ENCODE data around the gene CRTC3. TPM values are rescaled to one million over a fixed set of nuclear protein-coding genes. Genes with fewer than 3 reads are reported as not detected.
"Not testable (repeated sequence)": the region's sequence is repeated elsewhere in the genome, so short reads cannot be mapped to it uniquely, and the experiment has no call there.

The CRTC3 gene
- total RNA-seq, 1 experiment from 2014 or later, result 7.3 TPM

- DNase-seq (ENCODE audit: low spot score), result no peak
These were observed 145.7 kb downstream of the CRTC3 start for GRCh38 chr15:90675464-90675863.

DNA sequence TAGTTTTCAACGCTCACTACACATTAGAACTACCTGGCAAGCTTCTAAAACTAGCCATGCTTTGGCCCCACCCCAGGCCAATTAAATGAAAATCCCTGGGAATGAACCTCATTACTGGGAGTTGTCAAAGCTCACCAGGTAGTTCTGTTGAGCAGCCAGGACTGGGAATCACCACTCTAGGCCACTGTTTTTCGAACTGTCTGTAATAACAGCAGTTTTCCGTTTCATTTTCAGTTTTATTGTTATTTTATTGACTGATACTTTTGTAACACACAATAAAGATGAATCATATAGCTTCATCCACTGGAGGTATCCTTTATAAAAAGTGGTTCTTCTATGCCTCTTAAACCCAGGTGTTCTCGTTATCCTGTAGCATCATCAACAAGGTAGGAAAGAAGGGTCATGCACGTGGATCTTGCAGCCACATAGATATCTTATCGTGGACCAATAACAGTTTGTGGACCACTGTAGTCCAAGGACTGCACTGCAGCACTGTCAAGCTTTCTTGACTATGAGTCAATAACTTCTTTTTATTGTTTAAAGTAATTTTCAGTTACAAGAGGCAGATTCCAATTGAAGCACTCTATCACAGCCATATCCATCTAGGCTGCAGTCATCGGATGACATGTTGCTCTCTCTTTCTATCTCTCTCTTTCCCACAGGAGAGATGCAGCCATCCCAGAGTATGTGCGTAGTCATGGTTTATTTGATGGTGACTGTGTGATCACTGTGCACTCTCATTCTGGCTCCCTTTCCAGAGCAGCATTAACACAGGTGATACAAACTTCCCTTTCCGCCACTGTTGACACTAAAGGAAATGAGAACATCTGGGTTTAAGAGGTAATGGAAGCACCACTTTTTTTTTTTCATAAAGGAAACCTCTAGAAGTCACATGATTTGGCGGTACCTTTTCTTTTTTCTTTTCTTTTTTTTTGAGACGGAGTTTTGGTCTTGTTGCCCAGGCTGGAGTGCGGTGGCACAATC lies 148.4 kb downstream of the CRTC3 start:
- DNase-seq (ENCODE audit: low spot score), result no peak

GRCh38 chr15:90679959-90680358 lies 150.2 kb downstream of the CRTC3 start:
- DNase-seq (ENCODE audit: low spot score), result no peak

- DNase-seq (ENCODE audit: low spot score), result no peak
These were observed 150.7 kb downstream of the CRTC3 start for GRCh38 chr15:90680371-90680935.

DNA sequence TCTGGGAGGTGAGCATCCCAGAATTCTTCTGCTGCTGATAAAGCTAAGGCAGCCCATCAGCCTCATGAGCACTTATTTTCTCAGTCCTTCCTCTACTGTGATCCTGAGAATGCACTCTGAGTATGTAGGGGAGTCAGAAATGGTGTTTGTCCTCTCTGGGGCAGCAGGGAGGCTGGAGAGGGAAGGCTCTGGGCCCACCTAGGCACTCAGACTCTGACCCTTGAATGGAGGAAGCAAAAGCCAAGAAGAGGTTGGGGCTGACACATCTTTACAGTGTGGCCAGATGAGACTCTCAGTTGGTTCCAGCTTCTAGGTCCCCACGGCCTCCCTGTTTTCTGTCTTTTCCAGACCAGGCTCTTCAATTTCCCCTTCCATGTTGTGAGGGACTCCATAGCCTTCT lies 151.3 kb downstream of the CRTC3 start:
- DNase-seq (ENCODE audit: low spot score), result no peak

DNA sequence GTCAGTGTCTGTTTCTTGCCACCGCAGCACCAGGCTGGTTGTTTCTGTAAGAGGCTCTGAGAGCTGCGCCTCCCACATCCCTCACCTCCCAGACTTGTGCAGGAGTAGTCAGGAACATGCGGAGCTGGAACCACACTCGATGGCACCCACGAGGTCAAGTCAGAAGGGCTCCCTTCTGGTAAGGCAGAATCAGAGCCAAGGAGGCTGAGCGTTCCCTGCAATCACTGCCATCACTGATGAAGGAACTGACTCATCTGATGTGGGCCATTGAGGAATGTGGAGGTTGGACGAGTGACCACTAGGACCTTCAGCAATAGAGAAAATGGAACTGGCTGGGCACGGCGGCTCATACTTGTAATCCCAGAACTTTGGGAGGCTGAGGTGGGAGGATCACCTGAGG lies 151.8 kb downstream of the CRTC3 start:
- no peak for DNase-seq (ENCODE audit: low spot score)

GRCh38 chr15:90683371-90683770 lies 153.6 kb downstream of the CRTC3 start:
- DNase-seq (ENCODE audit: low spot score), result no peak

DNA sequence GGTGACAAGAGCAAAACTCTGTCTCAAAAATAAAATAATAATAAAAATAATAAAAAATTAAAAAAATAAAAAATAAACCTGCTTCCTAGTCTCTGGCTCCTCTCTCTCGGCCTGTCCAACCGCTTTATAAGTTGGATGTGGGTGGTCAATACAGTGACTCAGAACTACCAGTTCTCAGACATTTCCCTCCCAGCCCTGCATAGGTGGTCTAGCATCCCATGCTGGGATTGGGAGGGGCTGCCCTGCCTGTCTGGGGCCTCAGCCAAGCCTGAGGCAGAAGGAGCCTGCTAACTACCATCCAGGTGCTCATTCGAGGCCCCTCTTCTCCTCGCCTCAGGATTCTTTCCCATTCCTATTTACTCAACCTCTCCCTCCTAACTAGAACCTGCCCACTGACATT lies 154.2 kb downstream of the CRTC3 start:
- DNase-seq (ENCODE audit: low spot score), result no peak

DNA sequence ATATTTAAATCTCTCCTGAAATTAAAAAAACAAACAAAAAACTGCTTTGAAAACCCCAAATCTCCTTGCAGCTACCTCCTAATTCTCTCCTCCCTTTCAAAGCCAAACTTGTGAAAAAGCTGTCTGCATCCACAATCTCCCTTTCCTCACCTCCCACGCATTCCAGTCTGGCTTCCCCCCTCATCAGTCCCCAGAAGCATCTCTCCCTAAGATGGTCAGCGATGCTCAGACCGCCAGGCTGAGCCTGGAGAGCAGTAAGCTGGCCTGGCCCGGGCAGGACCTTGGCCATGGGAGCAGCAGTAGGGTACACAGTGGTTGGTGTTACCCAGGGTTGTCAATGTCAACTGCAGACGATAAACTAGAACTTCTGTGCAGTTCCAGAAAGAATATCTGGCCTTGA lies 154.6 kb downstream of the CRTC3 start:
- DNase-seq (ENCODE audit: low spot score), result no peak

DNA sequence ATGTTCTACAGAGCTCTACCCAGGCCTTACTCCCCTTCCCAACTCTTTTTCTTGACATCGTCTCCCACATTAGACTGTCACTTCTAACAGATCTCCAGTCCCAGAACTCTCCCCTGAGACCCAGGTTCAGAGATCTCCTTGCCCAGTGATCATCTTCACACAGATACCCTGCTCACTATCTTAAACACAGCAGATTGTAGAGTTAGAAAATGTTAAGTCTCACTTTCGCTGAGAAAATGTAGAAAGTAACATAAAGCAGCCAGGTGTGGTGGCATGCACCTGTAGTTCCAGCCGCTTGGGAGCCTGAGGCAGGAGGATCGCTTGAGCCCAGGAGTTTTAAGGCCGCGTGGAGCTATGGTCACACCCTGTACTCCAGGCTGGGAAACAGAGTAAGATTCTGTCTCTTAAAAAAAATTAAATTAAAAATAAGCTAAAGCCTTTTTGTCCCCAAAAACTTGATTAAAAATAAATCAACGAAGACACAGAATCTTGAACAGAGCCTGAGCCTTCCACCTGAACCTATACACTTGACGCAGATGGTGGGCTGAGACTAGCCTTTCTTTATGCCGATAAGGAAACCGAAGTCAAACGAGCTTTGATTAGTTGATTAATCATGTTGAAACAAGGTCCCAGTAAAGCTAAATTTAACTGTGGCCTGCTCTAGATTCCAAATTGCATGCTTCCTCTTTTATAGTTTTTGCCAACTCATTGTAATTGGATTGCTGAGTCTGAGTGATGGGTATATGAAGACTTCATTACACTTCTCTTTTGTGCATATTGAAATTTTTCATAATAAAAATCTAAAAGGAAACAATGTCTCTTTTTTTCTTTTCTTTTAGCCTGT lies 156.1 kb downstream of the CRTC3 start:
- DNase-seq (ENCODE audit: low spot score), result no peak

DNA sequence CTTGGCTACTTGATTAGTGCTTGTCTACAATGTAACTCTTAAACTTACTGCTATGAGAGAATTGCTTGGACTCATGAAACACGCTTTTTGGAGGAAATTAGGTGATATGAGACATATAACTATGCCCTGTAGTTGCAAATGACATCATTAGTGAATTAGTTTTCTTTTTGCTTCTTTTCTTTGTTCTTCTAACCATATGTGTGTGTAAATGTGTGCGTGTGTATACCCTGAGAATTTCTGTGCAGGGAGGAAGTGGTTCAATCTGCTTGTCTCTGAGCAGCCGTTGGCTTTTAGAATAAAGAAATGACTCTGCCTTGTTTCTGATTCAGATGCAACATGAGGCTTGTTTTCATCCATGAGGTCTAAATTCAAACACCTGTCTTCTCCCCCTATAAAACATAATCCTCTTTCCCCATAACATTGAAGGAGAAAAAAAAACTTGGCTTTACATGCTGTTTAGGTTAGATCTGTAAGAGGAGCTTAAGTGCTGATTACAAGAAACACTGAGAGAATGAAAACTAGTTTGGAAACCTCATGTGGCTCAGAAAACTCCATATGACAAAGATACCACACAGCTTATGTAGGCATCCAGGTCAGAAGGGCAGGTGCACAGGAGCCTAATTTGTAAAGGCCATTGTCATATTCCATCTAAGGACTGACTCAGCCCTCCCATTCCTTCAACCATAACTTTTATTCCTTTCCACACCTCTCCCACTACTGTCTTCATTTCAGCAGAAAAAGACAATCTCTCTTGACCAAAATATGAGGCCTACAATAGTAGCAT lies 156.9 kb downstream of the CRTC3 start:
- no peak for DNase-seq (ENCODE audit: low spot score)

- DNase-seq (ENCODE audit: low spot score), result not testable (repeated sequence)
These were observed 159.7 kb downstream of the CRTC3 start for GRCh38 chr15:90689326-90689961.

GRCh38 chr15:90690585-90690984 lies 160.9 kb downstream of the CRTC3 start:
- DNase-seq (ENCODE audit: low spot score), result no peak

DNA sequence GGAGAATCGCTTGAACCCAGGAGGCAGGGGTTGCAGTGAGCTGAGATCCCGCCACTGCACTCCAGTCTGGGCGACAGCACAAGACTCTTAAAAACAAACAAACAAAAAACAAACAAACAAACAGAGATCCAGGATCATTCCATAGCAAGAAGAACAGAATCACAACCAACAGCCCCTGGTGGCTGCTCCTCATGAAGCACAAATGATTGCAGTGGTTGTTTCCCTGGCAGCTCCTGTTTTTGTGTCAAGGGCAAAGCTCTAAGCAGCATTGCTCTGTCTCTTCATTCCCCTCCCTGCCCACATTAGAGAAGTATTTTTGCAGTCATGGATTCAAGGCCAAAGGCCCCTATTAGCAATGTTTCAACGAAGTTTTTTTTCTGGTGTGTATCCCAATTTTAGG lies 161.6 kb downstream of the CRTC3 start:
- no peak for DNase-seq (ENCODE audit: low spot score)

GRCh38 chr15:90691982-90692773 lies 162.5 kb downstream of the CRTC3 start:
- no peak for DNase-seq (ENCODE audit: low spot score)

Other genes starting within 250 kb of the CRTC3 start
- gene ZNF774, start 177.6 kb upstream of the CRTC3 start, total RNA-seq (2014; rRNA removed; shearing (Covaris generic)), result 1.2 and 2.5 TPM in 2 replicates
- gene IQGAP1, start 141.7 kb upstream of the CRTC3 start, total RNA-seq (2014; rRNA removed; shearing (Covaris generic)), result 100 and 111 TPM in 2 replicates
- gene BLM, start 187.4 kb downstream of the CRTC3 start, total RNA-seq (2014; rRNA removed; shearing (Covaris generic)), result 11.8 and 12.8 TPM in 2 replicates